ENCODE measurements around the gene NHLRC4.

NHLRC4 gene

GRCh38 chr16:552171-552570, 14.6 kb upstream of the NHLRC4 start:
- in situ Hi-C loops (cut with MboI; ENCODE audit: low sequenced_read_pairs) = no loop called here

DNA sequence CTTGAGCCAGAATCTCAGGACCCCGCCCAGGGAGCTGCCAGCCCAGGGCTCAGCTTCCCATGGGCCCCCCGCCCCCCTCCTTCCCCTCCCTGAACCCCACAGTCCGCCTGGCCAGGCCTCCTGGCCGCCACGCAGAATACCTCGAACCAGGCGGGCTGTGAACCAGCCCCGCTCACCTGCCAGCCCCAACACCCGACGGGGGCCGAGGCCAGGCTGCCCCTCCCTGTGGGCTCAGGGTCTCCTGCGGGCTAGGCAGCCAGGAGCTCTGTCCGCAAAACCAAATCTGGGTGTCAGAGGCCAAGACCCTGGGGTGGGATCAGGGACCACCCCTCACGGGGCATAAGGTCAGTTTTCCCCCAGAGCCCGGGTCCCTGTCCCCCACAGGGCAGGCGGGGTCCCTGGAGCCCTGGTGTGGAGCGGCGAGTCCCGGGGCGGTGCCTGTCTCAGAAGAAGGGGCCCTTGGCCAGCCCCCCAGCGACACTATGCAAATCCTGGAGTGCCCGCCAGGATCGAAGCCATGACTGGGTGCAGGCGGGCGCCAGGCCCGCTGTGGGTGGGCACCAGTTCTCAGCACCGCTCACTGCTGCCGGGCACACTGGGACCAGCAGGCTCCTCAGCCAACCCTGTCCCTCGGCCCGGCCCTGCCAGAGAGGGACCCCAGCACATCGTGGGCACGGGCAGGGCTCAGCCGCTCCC, 13.1 kb upstream of the NHLRC4 start:
- in situ Hi-C loops (cut with MboI; ENCODE audit: low sequenced_read_pairs) = no loop called here

- in situ Hi-C loops (cut with MboI; ENCODE audit: low sequenced_read_pairs) = no loop called here
These were observed 12.5 kb upstream of the NHLRC4 start for GRCh38 chr16:554297-554621.

- in situ Hi-C loops (cut with MboI; ENCODE audit: low sequenced_read_pairs) = no loop called here
These were observed 12.0 kb upstream of the NHLRC4 start for GRCh38 chr16:554640-555365.

DNA sequence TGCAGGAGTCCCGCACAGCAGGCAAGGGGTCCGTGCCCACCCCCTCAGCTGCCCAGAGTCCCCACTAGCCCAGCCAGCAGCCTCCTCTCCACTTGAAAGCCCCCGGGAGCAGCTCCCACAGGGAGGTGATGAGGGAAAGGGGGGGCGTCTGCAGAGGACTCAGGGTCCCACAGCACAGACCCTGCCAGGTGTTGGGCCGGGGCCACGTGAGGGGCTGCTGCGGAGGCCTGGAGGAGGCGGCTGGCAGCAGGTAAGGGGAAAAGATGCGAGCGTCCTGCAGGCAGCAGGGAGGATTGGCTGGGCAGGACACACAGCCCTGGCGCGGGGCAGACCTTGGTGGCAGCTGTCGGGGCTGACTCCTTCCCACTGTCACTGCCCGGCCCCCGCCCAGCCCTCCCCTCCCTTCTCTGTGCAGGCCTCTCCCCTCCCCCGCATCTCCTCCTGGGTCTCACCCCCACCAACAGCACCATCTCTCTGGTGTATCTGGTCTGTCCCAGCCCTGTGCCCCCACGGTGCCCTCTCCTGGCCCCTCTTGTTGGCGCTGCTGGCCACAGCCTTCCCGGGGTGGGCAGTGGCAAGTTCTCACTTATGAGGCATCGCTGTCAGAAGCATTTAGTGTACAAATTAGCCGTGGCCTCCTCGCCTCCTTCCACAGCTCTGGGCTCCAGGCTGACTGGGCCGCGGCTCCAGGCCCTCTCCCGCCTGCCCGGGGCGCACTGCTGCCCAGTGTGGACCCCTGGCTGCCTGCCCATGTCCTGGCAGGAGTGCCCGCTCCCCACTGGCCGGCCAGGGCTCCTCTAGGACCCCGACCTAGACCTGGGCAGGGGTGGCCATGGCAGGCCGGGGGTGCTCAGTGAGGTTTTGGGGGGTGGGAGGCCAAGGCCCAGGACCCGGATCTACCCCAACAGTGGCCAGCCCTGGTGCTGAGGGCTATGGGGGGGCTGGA, 11.0 kb upstream of the NHLRC4 start:
- in situ Hi-C loops (cut with MboI; ENCODE audit: low sequenced_read_pairs) = no loop called here

- in situ Hi-C loops (cut with MboI; ENCODE audit: low sequenced_read_pairs) = no loop called here
These were observed 10.2 kb upstream of the NHLRC4 start for GRCh38 chr16:556474-557173.

DNA sequence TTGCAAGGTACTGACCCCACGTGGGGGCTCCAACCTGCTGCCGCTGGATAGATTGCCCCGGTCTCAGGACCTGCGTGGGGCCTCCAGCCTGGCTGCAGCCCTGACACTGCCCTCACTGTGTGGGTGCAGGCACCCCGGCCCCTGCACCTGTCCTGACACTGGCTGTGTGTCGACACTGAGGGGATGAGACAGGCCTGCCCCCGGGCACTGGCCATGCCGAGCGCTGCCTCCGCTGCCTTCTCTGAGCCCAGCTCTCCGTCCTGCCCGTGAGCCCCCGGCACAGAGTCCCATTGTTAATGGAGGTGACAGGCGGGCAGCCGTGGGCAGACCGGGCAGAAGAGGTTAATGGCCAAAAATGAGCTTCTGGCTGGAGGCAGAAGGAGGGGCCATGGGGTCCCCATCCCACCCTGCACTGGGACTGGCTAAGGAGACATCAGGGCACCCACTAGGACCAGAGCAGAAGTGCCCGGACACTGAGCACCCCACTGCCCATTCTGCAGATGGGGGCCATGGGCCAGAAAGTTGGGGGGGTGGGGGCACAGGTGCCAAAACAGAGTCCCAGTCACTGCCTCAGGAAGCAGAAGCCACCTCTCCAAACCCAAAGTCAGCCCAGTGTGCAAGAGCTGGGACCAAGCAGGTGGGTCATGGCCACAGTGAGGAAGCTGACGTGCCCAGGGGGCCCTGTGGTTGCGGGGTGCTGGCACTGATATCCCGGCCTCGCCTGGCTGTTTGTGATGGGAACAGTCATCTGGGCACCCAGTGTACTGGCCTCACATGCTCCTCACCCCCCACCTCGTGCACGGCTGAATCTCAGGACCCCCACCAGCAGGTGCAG, 9.1 kb upstream of the NHLRC4 start:
- in situ Hi-C loops (cut with MboI; ENCODE audit: low sequenced_read_pairs) = no loop called here

- in situ Hi-C loops (cut with MboI; ENCODE audit: low sequenced_read_pairs) = no loop called here
These were observed 8.3 kb upstream of the NHLRC4 start for GRCh38 chr16:558298-559020.

- in situ Hi-C loops (cut with MboI; ENCODE audit: low sequenced_read_pairs) = no loop called here
These were observed 7.8 kb upstream of the NHLRC4 start for GRCh38 chr16:559021-559380.

DNA sequence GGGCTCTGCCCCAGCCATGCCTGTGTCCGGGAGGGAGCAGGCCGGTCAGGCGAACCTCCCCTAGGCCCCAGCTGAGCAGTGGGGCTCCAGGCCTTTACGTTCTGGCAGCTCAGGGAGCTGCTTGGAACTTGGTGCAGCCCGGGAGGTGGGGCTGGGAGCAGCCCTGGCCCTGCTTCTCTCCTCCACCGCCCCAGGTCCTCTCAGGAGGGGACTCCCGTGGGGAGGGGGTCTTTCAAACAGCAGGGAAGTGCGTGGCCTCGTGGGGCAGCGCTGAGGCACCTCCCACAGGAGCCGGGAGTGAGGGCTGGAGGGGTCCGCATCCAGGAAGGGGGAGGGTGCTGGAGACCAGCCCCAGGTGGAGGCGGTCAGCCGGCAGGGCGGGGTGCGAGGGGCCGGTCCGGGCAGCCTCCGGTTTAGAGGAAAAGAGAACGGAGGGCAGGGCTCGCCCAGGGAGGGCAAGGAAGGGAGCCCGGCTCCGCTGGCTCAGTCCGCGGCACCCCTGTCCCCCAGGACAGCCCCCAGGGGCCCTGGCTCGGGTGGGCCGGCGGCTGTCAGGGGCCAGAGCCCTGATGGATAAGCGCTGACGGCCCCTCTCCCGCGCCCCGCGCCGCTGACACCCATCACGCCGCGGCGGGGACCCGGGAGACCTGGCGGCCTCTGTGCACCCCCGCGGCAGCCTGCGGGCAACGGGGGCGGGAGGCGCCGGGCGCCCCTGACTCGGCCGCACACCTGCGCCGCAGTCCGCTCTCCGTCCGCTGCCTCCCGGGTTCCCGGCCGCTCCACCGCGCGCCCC, 7.2 kb upstream of the NHLRC4 start:
- in situ Hi-C loops (cut with MboI; ENCODE audit: low sequenced_read_pairs) = no loop called here

- in situ Hi-C loops (cut with MboI; ENCODE audit: low sequenced_read_pairs) = no loop called here
These were observed 6.6 kb upstream of the NHLRC4 start, which contains the start of gene PRR35 for GRCh38 chr16:560204-560700. PRR35 (plus strand) TSS chr16:560394; CDS start chr16:563295, 2,901 bp downstream.

DNA sequence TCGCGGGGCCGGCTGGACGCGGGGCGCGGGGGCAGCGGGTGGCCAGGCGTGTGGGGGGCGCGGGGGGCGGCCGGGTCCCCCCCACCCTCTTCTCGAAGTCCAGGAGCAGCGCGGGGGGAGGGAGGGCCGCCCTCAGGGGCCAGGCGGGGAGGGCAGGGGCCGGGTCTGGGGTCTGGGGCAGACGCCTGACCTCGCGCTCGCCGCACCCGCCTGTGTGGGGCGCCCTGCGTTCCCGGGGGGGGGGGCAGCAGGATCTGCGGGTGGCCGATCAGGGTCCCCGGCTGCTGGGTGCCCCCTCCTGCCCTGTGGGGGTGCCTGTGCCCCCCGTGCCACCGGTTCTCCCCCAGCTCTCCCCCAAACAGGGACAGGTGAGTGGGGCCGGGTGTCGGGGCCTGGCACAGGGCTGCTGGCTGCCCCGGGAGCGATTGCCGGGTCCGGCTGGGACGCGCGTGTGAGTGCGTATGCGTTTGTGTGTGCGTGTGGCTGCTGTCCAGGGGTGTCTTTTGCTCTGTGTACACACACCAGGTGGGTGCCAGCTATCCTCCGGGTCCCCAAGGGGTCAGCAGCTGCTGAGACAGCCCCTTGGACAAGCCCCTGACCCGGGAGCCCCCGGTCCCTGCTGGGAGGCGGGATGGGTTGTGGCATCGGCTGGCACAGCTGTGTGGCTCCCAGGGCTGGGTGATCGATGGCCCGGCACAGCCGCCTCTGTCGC, 5.9 kb upstream of the NHLRC4 start:
- in situ Hi-C loops (cut with MboI; ENCODE audit: low sequenced_read_pairs) = no loop called here

DNA sequence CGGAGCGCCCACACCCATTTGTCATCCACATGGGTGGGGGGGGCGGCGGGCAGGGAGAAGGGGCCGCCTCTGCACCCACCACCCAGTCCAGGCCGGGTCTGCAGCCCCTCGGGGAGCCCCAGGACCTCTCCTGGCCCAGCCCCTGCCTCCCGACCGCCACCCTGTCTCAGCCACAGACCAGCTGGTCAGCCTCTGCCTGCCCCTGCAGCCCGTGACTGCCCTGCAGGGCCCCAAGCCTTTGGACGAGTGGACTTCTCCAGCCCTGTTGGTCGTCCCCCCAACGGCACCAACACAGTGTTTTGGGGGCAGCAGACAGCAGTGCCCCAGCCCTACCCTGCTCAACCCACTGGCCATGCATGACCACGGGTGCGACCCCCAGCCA, 5.4 kb upstream of the NHLRC4 start:
- in situ Hi-C loops (cut with MboI; ENCODE audit: low sequenced_read_pairs) = no loop called here

DNA sequence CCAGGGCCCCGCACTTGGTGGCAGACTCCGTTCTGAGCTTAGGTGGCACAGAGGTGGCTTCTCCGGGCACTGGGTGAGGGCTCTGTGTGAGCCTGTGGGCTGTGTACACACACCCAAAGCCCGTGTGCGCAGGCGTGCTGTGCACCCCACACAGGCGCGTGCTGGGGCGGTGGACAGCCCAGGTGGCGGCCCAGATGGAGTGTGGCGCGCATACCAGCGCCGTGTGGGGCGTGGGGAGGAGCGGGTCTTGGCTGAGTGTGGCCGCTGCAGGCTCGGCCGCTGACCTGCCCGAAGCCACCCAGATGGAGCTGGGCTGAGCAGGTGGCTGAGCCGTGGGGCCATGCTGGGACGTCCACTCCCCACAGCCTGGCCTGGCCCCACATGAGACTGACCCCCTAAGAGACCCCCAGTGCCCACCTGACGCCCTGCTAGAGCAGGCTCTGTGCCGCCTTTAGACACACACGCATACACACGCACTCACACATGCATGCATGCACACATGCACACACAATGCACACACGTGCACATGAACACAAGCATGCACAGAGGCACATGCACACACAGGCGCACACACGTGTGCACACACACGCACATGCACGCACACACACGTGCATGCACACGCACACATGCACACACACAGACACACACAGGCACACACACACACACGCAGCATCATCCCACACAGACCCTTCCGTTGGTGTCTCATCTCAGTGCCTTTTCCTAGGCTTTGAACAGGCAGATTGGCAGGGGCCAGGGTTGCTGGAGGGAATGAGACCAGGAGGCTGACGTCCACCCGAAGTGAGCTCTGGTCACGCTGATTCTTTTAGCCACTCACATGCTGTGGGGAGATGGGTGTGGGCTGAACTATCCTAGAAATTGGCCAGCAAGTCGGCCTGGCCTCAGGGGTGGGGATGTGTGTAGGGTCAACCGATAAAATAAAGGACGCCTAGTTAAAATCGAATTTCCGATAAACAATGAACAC, 4.6 kb upstream of the NHLRC4 start:
- in situ Hi-C loops (cut with MboI; ENCODE audit: low sequenced_read_pairs) = no loop called here

DNA sequence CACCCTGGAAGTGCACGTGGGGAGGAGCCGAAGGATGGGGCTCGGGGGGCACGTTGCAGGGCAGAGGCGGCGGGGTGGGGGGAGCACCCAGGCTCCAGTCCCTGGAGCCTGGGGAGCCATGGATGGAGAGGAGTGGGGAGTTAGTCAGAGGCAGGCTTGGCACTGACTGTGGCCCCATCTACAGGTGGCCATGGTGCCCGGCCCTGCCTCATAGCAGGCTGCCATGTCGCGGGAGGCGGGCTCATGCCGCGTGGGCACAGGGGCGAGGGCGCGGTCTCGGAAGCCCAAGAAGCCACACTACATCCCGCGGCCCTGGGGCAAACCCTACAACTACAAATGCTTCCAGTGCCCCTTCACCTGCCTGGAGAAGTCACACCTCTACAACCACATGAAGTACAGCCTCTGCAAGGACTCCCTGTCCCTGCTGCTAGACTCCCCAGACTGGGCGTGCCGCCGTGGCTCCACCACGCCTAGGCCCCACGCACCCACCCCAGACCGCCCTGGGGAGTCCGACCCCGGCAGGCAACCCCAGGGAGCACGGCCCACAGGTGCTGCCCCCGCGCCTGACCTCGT, 3.6 kb upstream of the NHLRC4 start:
- in situ Hi-C loops (cut with MboI; ENCODE audit: low sequenced_read_pairs) = no loop called here

GRCh38 chr16:564690-565418, 2.0 kb upstream of the NHLRC4 start:
- in situ Hi-C loops (cut with MboI; ENCODE audit: low sequenced_read_pairs) = no loop called here

Data from HL-60/S4 (cell line).